Measurements from ENCODE around the gene SH3RF3.

SH3RF3 gene

GRCh38 chr2:109434351-109434750 is 305.3 kb downstream of the SH3RF3 start:
- TF ChIP-seq CTCF (IDR thresholded peaks at IDR 0.05; ENCODE audit: insufficient read depth, low read depth, low read length, missing control alignments) = no peak
- no peak for DNase-seq (ENCODE audit: low read depth)
- H3K4me3 ChIP-seq (ENCODE audit: low read length) = no peak overlapping the region

- no peak for DNase-seq (ENCODE audit: low read depth)
- H3K4me3 ChIP-seq (ENCODE audit: low read length) = no peak overlapping the region
- no peak for TF ChIP-seq CTCF (IDR thresholded peaks at IDR 0.05; ENCODE audit: insufficient read depth, low read depth, low read length, missing control alignments)
These were observed 306.2 kb downstream of the SH3RF3 start for GRCh38 chr2:109435066-109435690.

GRCh38 chr2:109435901-109436598 is 307.0 kb downstream of the SH3RF3 start:
- H3K4me3 ChIP-seq (ENCODE audit: low read length) = no peak overlapping the region
- no peak for TF ChIP-seq CTCF (IDR thresholded peaks at IDR 0.05; ENCODE audit: insufficient read depth, low read depth, low read length, missing control alignments)
- peak; percentile 10 for DNase-seq (ENCODE audit: low read depth)

- no peak overlapping the region for H3K4me3 ChIP-seq (ENCODE audit: low read length)
- no peak for TF ChIP-seq CTCF (IDR thresholded peaks at IDR 0.05; ENCODE audit: insufficient read depth, low read depth, low read length, missing control alignments)
- DNase-seq (ENCODE audit: low read depth) = no peak
These were observed 307.7 kb downstream of the SH3RF3 start for GRCh38 chr2:109436610-109437225.

GRCh38 chr2:109437325-109438090 is 308.5 kb downstream of the SH3RF3 start:
- no peak overlapping the region for H3K4me3 ChIP-seq (ENCODE audit: low read length)
- TF ChIP-seq CTCF (IDR thresholded peaks at IDR 0.05; ENCODE audit: insufficient read depth, low read depth, low read length, missing control alignments) = no peak
- DNase-seq (ENCODE audit: low read depth) = no peak

DNA sequence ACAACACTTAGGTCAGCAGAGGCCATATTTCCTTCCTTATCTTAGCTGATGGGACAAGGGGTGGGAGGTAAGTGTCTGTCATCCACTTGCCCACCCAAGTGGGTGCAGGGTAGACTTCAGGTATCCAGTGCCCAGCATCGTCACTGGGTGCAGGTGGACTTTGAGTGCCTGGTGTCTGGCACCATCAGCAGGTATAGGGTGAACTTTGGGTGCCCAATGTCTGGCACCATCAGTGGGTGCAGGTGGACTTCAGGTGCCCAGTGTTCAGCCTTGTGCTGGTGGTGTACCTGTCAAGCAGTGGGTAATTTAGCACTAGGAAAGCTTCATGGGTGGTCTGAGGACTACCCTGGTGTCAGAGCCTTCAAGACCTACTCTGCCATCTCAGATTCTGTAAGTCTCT is 309.1 kb downstream of the SH3RF3 start:
- no peak for DNase-seq (ENCODE audit: low read depth)
- no peak for TF ChIP-seq CTCF (IDR thresholded peaks at IDR 0.05; ENCODE audit: insufficient read depth, low read depth, low read length, missing control alignments)
- H3K4me3 ChIP-seq (ENCODE audit: low read length) = no peak overlapping the region
